ENCODE results near the gene NRROS.

GRCh38 chr3:196596355-196596754, 43.1 kb upstream of the NRROS start:
- no peak for TF ChIP-seq POLR2A (IDR thresholded peaks at IDR 0.05; ENCODE audit: low read depth, low read length)
- no peak for TF ChIP-seq TAF1 (IDR thresholded peaks at IDR 0.05; ENCODE audit: borderline replicate concordance, low read depth, low read length)

Measured in GM12892 (cell line).